GF-D8 (cell line): ENCODE measurements around the gene MGAT3.

Source experiments
- DNase-seq: peaks from one replicate; lab custom pipeline; 2025; lab: John Stamatoyannopoulos, UW

The MGAT3 gene

DNA sequence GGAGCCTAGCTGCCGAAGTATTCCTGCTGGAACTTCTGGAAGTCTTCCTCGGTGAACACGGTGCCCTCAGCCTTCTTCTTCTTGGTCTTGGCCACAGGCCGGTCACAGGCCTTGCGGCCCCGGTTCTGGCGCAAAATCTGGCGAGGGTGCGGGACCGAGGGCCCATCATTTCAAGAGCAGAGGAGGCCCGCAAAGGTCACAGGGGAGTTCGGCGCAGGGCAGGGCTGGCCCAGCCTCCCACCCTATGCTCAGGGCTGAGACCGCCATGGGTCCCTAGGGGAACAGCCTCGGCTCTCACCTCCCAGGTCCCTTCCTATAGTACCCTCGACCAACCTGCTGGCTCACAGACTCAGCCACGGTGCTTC lies 72.7 kb downstream of the MGAT3 start:
- no peak for DNase-seq

DNA sequence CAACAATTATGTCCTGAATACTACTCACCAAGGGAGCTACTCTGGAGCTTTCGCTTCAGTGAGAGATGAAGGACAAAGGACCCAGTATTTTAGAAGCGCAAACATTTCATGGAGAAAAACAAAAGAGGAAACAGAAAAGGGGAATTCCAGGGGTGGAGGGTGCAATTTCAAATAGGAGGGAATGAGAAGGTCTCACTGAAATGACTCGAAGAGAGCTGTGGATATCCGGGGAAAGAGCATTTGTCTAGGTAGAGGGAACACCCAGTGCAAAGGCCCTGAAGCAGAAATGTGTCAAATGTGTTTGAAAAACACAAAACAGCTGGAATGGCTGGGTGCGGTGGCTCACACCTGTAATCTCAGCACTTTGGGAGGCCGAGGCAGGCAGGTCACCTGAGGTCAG lies 73.3 kb downstream of the MGAT3 start:
- no peak for DNase-seq

DNA sequence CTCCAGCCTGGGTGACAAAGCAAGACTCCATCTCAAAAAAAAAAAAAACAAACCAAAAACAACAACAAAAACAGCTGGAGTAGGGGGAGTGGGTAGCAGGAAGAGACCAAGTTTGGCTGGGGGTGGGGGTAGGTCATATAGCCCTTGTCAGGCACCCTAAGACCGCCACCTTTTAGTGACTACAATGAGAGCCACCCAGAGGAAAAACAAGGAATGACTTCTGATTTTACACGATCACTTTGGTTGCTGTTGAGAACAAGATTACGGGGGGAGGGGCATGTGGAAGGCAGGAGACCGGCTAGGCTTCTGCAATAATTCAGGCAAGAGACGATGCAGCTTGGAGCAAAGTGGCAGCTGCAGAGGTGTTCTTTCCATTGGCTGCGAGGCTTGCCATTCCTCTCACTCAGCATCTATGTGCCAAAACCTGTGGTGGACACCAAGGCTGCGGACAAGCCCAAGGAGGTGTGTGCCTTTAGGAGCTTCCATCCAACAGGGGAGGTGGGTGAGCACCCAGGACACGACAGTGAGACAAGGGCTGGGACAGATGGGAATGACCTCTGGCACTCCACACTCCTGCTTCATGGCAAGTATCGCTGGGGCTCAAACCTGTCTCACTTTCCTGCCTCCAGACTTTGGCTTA lies 74.0 kb downstream of the MGAT3 start:
- DNase-seq, result no peak

DNA sequence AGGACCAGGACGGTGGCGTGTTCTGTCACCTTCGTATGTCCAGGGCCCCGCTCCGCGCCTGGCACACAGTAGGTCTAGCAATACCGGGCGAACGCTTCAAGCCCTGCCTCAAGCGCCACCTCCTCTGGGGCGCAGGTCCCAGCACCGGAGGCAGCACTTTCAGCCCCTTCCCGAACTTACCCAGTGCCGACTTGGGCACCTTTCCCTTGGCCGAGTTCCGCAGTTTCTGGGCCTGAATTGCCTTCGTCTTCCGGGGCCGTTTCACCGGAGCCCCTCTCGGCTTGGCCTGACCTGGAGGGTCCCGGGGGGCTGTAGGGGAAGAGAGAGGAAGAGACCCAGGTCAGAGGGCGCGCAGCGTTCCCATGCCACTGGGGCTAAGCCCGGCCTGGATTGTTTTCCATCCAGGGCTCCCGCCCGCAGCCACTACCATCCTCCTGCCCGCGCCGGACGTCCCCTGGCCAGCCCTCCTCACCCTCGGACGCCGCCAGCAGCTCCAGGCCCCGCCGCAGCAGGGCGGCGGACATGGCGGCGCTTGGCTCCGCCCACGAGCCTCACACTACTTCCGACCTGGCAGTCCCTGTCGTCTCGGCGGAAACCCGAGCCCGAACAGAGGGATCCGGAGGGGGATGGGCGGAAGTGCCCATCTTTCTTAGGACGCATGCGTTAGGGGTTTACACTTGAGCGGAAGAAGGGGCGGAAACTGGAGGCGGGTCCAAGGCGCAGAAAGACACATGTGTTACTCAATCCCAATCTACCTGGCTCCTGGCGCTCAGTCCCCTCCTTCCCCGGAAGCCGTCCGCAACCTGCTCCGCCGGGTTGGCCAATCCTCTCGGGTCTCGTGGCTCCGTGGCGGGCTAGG lies 75.6 kb downstream of the MGAT3 start, which contains the start of gene RPS19BP1:
TSS of gene RPS19BP1 (minus strand) at position 534 of the 859 bp plus-strand sequence. CDS start at position 524, 10 bp downstream.
- DNase-seq, result peak; percentile 97

DNA sequence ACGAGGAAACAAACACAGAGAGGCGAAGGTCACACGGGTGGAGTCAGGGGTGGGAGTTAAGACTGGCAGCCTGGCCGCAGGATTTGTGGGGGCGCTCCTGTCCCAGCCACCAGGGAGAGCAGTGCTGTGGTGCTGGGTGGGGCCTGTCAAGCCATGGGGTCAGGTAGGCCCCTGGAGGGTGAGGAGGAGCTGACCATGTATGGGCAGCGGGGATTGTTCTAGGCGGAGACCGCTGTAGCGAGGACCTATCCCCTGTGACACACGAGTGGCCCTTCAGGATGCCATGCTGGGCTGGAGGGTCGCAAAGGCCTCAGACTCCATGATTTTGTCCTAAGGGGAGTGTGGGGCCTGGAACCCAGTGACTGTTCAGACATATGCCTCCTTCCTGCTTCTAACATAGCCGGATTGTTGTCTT lies 77.3 kb downstream of the MGAT3 start:
- DNase-seq, result no peak

DNA sequence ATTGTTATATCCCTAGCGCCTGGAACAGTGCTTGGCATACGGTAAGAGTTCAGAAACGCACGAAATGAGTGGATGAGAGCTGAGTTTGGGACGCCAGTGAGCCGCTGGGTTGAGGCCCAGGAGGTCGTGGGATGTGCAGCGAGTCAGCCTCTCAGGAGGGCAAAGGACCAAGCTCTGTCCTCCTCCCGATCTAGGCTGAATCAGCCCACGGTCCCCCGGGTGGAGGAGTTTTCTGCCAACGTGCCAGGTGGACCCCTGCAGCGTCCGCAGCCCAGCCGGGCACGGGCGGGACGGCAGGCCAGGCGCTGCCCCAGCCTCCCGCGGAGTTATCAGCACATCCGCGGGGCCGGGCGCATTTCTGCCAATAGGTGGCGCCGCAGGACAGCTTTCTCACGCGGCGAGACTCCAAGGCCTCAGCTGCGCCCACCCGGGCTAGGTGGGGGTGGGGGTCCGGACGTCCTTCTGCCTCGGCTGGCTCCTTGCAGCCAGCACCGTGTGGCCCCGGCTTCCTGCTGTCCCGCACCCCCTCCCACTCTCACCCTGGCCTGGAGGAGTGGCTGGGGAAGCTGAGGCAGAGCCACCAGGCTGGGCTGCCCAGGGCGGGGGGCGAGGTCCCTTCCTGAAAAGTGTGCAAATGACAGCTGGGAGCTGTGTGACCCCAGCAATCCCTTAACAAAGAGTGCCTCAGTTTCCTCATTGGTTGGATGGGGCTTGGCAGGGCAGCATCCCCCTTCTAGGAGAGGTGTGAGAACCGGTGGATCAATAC lies 78.0 kb downstream of the MGAT3 start:
- no peak for DNase-seq

DNA sequence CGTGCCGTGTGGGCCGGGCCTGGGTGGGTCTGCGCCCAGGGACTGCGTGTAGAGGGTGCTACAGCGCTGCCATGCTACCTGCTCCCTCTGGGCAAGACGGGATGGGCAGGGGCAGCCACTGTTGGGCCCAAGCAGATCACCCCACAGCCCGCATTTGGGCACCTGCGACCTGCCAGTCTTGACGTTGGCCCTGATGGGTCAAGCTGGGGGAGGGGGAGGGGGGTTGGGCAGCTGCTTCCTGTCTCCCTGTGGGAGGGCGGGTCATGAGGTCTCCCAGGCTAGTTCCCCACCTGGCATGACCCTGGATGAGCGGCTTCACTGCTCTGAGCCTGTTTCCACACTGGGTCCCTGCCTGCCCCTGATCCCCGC lies 78.5 kb downstream of the MGAT3 start:
- DNase-seq, result no peak

DNA sequence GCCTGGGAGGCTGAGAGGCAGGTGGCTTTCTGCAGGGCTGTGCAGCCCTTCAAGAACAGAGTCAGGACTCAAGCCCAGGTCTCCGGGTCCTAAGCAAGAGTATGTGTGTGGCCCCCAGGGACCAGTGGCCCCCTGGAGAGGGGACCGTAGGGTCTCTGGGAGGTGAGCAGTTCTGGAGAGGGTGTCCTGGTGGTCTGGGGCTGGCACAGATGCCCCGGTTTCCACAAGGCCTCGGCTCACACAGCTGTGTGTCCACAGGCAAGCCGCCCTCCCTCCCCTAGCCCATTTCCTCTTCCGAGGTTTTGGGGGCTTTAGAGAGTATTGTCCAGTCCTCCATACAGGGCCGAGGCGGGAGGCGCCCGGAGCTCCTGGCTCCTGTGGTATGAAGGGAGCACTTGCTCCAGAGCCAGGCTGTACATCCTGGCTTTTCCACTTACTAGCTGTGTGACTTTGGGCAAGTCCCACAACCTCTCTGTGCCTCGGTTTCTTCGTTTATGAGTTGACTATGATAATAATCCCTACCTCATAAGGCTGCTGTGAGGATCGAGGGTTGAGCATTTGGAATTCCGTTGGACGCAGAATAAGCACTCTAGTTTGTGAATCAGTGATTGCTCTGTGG lies 79.1 kb downstream of the MGAT3 start:
- DNase-seq, result no peak

DNA sequence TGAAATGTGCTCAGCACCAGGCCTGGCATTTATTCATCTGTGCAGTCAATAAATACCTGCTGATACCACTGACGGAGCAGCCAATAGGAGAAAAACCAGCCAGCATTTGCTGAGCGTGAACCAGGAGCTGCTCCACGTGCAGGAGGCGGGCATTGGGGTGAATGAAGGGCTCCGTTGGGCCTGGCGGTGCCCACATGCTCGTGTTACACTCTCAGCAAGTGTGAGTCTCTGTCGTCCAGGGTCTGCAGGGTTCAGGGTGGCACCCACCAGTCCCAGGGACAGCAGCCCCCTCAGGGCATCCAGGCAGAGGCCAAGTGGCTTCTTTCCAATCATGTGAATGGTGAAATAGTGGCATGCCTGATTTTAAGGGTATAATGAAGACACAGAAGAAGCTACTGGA lies 79.9 kb downstream of the MGAT3 start:
- no peak for DNase-seq

DNA sequence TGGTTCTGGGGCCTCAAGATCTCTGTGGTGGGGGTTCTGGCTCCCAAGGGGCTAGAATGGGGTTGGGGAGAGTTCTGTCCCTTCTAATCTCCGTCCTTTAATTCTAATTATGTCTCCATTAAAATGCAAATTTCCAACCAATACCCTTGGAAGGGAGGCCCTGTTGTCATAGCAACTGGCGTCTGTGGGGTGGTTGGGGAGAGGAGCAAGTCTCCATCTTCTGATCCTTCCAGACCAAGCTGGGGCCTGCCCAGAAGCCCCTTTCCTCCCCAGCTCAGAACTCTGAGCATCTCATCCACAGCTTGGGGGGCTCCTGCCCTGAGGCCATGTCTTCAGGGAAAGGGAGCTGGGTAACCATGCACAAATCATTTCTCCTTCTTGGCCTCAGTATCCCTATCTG lies 81.2 kb downstream of the MGAT3 start:
- no peak for DNase-seq
